HG03135 (cell line): Measurements from ENCODE around the gene SH3RF3.
"Not testable (repeated sequence)": the region's sequence is repeated elsewhere in the genome, so short reads cannot be mapped to it uniquely, and the experiment has no call there.

Experiments
- ATAC-seq: cut with Tn5 transposase; IDR thresholded peaks from one replicate; pipeline ENCODE4 v1.9.1; 2021; ENCODE audit warnings: mild to moderate bottlenecking, moderate library complexity; ENCODE audit not compliant: unreplicated experiment

Gene SH3RF3

GRCh38 chr2:109155553-109156451, 26.8 kb downstream of the SH3RF3 start:
- ATAC-seq = no peak

GRCh38 chr2:109157563-109158105, 28.6 kb downstream of the SH3RF3 start:
- ATAC-seq = no peak

DNA sequence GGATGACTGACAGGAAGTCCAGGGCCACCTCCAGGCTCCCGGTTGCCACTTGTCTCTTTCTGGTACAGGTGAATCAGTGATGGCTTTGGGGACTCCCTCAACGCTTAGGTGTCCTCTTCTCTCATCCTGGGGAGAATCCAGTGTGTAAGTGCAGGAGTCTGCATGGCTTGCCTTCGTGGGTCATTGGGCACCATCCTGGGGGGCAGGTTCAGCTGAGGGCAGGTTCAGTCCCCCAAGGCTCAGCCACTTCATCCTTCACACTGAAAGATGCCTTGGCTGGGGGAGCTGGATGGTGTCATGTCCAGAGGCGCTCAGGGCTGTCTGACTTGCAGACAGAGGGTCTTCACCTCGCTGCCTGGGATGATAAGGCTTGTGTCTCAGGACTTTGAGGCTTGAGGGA, 29.2 kb downstream of the SH3RF3 start:
- ATAC-seq = no peak

GRCh38 chr2:109159096-109159495, 30.1 kb downstream of the SH3RF3 start:
- ATAC-seq = no peak

DNA sequence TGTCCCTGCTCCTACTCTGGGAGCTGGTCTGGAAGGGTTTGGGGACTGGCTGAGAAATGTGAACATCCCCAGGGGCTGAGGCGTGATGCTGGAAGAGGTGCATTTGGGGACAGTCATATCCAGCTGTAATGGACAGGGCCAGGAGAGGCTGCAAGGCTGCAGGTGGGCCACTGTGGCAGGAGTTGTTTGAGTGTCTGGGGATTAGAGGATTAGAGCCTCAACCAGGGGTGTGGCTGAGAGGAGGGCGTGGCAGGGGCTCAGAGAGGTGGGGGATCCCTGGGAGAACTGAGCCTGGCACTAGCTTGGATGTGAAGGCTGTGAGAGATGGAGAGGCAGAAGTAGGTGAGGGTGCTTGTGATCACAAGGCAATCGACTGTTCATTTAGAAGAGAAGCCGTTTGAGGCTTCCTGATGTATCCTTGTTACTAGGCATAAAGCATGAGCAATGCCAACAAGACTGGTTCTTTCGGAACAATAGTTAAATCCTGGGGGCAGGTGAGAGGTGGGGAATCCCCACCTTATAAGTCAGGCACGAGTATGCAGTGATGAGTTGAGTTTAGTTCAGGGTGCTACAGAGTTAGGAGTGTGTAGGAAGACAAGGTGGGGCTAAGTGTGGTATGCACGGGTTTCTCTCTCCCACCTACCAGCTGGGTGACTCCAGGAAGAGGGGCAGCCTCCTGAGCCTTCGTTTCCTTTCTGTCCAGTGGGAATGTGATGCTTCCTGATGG, 31.9 kb downstream of the SH3RF3 start:
- no peak for ATAC-seq

- ATAC-seq = not testable (repeated sequence)
These were observed 33.4 kb downstream of the SH3RF3 start for GRCh38 chr2:109162367-109162766.

- no peak for ATAC-seq
These were observed 34.0 kb downstream of the SH3RF3 start for GRCh38 chr2:109162999-109163398.

DNA sequence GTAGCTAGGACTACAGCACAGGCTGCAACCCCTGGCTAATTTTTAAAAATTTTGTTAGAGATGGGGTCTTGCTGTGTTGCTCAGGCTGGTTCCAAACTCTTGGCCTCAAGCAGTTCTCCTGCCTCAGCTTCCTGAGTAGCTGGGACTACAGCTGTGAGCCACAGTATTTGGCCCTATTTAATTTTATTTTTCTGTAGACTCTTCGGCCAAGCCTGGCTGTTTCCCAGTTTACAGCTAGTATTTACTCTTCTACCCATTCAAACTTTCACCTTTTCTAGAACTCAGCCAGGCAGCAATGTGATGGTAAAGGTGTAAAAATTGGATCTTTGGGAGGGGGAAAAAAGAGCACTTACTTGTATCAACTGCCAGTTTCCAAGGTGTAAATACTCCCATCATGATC, 35.3 kb downstream of the SH3RF3 start:
- no peak for ATAC-seq

DNA sequence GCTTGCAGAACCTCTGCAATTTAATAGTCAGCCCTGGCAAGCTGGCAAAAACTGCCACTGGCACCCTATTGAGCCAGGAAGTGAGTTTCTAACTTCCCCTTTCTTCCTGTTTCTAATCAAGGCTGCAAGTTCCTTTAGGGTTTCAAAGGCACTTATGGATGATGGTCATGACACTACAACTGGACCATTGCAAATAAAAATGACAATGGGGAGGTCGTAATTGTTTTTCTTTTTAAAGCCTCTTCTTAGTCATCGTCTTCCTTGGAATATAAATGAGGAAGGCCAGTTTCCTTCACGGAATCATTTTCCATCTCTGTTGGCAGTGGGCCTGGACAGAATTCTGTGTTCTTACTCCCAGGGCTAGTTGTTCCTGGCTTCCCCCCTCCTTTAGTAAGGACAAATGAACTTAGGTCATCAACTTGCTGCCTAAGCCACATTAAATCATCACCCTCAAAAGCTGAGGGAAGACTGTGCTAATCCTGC, 35.8 kb downstream of the SH3RF3 start:
- ATAC-seq = no peak

GRCh38 chr2:109166811-109167210, 37.8 kb downstream of the SH3RF3 start:
- ATAC-seq = no peak

- no peak for ATAC-seq
These were observed 39.1 kb downstream of the SH3RF3 start for GRCh38 chr2:109168086-109168485.

GRCh38 chr2:109168716-109169115, 39.7 kb downstream of the SH3RF3 start:
- ATAC-seq = no peak

DNA sequence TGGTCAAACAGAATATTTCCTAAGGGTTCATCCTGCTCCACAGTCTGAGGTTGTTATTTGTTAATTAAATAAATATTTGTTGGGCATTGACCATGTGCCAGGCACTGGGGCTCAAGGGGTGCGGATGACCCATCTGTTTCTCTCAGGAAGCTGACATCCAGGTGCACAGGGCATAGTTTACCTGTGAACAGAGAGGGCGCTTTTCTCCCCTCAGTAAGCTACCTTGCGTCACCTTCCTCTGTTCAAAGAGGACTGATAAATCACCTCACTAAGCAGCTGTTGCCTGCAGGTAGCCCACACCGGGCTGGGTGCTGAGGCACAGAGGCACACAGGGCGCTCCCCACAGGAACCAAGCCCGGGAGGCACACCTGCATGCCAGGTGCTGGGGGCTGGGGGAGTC, 41.6 kb downstream of the SH3RF3 start:
- no peak for ATAC-seq

- no peak for ATAC-seq
These were observed 42.7 kb downstream of the SH3RF3 start for GRCh38 chr2:109171444-109172334.

GRCh38 chr2:109172556-109173105, 43.6 kb downstream of the SH3RF3 start:
- no peak for ATAC-seq

- no peak for ATAC-seq
These were observed 44.5 kb downstream of the SH3RF3 start for GRCh38 chr2:109173311-109174171.

DNA sequence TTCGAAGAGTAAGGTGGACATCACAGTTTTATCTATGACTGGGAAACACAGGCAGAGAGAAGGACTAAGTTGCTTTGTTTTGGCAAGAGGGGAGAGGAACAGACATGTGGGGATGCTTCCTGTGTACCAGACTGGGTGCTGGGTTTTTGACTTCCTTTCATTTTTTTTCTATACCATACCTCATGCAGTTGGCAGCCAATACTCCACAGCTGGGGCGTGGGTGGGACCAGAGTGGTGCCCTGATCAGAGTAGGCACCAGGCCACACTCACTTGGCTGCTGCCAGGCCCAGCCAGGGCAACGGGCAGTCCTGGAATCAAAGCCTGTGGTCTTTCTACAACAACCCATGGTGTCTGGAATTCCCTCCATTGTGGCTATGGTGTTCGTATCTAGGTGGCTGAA, 45.2 kb downstream of the SH3RF3 start:
- ATAC-seq = no peak

DNA sequence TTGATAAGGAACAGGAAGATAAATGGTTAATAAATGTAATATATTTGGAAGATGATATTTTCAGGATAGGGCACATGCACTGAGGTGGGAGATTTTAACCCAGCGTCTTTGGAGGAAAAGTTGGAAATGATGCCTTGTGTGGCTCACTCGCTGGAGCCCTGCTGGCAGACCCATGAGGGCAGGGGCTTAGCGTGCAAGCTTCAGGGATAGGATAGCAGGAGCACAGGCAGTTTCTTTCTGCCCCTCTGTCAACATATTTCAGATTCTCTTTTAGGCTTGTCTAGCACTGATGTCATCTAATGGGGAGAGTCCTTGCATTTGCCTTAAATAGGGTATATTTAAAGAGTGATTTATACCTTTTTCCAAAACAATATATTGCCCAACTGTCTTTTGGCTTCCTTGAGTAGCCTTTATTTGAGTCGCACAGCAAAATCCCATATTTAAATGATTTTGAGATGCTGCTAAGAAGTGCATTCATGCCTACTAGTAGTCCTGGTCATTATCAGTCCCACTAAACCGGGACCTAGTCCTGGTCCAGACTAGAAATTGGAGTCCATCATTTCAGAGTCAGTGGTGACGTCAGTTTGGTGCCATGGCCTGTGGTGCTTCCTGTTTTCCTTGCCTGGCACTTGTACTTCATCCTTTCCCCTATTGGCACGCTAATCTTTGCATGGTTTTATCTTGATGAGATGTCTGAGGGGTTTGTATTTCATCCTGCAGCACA, 45.8 kb downstream of the SH3RF3 start:
- ATAC-seq = no peak

GRCh38 chr2:109175350-109175678, 46.3 kb downstream of the SH3RF3 start:
- no peak for ATAC-seq
